Stimulated activated CD4-positive, alpha-beta T cell treated with anti-CD3 and anti-CD28 coated beads, TNF-alpha, amount 100 ng/mL, for 1 hour (primary cell): Measurements from ENCODE around the gene PCSK6.
"Not testable (repeated sequence)": the region's sequence is repeated elsewhere in the genome, so short reads cannot be mapped to it uniquely, and the experiment has no call there.

Source experiments
- DNase-seq, 3 donors: peaks; one replicate each; pipeline ENCODE4 v3.0.0-alpha.2; 2020; ENCODE audit warnings: low read depth in 3 of 3, low spot score in 1 of 3

PCSK6 gene

GRCh38 chr15:101432982-101433381 lies 56.5 kb downstream of the PCSK6 start:
- no peak for DNase-seq

- no peak for DNase-seq
Observed at GRCh38 chr15:101431748-101432147, 57.8 kb downstream of the PCSK6 start.

- DNase-seq, result no peak
Observed at GRCh38 chr15:101431301-101431700, 58.2 kb downstream of the PCSK6 start.

GRCh38 chr15:101429646-101430045 lies 59.9 kb downstream of the PCSK6 start:
- no peak for DNase-seq

GRCh38 chr15:101429191-101429590 lies 60.3 kb downstream of the PCSK6 start:
- DNase-seq, result no peak

- no peak for DNase-seq
Observed at GRCh38 chr15:101428758-101429157, 60.7 kb downstream of the PCSK6 start.

GRCh38 chr15:101427606-101428487 lies 61.7 kb downstream of the PCSK6 start:
- DNase-seq, result no peak

GRCh38 chr15:101426761-101427333 lies 62.7 kb downstream of the PCSK6 start:
- DNase-seq, result no peak

- DNase-seq, result no peak
Observed at GRCh38 chr15:101425787-101426365, 63.6 kb downstream of the PCSK6 start.

- DNase-seq, result no peak
Observed at GRCh38 chr15:101424984-101425383, 64.5 kb downstream of the PCSK6 start.

- DNase-seq, result no peak
Observed at GRCh38 chr15:101420232-101420631, 69.3 kb downstream of the PCSK6 start.

- not testable (repeated sequence) for DNase-seq
Observed at GRCh38 chr15:101416475-101416874, 73.0 kb downstream of the PCSK6 start.

GRCh38 chr15:101413239-101413638 lies 76.3 kb downstream of the PCSK6 start:
- no peak for DNase-seq

- DNase-seq, result no peak
Observed at GRCh38 chr15:101411581-101411980, 77.9 kb downstream of the PCSK6 start.

- DNase-seq, result no peak
Observed at GRCh38 chr15:101411085-101411484, 78.4 kb downstream of the PCSK6 start.

- DNase-seq, result no peak
Observed at GRCh38 chr15:101410612-101411011, 78.9 kb downstream of the PCSK6 start.

- DNase-seq, result no peak
Observed at GRCh38 chr15:101409621-101410020, 79.9 kb downstream of the PCSK6 start.

- no peak for DNase-seq
Observed at GRCh38 chr15:101407966-101408775, 81.3 kb downstream of the PCSK6 start.

GRCh38 chr15:101407439-101407838 lies 82.1 kb downstream of the PCSK6 start:
- DNase-seq, result no peak

GRCh38 chr15:101406526-101407195 lies 82.8 kb downstream of the PCSK6 start:
- DNase-seq, result no peak

- DNase-seq, result no peak
Observed at GRCh38 chr15:101406036-101406435, 83.5 kb downstream of the PCSK6 start.
